GM21529 (cell line): ENCODE results near the gene CAMSAP1.

Experiments used
- ATAC-seq: cut with Tn5 transposase; IDR thresholded peaks from one replicate; pipeline ENCODE4 v1.9.1; 2021; ENCODE audit not compliant: unreplicated experiment

Gene CAMSAP1

DNA sequence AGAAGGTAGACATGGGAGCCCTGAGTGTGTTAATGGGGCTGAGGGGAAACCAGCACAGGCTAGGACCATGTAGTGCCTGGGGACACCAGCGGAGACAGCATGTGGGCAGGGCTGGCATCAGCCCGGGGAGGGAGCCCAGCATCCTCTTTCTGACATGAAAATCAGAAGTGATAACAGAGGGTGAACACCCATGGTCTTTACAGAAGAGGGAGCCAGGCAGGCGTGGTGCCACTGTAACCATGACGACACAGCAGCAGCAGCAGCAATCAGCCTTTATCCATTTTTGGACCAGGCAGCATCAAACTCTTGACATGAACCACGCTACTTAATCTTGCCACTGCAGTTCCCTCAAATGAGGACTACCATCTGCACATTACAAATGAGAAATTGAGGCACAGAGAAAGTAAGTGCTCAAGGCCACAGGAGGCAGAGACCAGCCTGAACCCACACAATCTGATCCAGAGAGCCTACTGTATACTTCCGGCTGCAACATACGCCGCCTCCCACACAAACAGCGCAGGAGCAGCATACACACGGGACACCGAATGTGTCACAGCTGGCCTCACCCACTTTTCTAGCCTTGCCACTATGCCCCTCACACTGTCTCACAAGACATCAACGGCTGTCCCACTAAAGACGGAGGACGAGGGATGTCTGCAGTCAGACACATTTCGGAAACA lies 23.8 kb downstream of the CAMSAP1 start:
- ATAC-seq = no peak

DNA sequence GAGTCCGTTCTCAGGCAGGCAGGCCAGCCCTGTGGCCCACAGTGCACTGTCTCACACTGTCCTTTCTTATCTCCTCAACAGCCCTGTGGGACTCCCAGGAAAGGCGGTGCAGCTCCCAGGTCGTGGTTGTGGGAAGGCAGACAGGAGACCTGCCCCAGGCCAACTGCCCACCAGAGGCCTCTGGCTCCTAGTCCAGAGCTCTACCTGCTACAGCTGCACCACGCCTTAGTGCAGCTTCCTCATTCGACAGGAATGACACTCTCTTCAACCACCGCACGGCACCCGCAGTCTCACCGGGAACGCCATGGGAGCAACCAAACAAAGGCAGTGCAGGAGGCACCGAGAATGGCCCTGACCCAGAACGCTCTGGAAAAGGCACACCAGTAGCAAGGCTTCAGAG lies 25.3 kb downstream of the CAMSAP1 start:
- no peak for ATAC-seq

DNA sequence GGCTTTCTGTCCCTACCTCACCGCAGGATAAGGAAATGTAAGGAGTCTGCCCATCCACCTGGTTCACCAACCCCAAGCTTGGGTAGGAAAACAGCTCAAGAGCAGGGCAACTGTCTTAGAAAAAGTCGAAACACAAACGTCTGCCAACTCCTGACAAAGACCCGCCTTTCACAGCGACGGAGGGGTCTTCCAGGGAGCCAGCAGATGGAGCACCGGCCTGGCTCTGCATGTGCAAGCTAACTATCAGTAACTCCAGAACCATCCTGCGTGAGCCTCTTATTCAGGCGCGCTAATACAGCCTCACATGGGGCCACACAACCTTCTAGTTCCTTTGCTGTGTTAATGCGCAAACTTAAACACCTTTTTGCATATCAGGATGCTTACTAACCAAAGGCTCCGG lies 26.9 kb downstream of the CAMSAP1 start:
- no peak for ATAC-seq

DNA sequence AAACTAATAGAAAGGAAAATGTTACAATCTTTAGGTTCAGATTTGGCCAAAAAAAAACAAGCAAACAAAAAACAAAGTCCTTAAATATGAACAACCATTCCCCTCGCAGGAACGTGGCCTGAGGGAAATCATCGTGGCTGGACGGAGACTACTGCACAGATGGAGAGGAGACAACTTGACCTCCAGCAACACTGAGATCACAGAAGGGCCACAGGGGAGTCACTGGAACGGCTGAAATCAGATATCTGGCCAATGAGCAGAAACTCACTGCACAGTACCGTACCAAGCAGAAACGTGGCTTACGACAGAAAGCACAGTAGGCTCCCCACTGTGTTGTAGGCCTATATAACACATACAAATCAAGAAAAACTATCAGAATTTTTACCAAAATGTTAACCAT lies 27.7 kb downstream of the CAMSAP1 start:
- ATAC-seq = no peak

DNA sequence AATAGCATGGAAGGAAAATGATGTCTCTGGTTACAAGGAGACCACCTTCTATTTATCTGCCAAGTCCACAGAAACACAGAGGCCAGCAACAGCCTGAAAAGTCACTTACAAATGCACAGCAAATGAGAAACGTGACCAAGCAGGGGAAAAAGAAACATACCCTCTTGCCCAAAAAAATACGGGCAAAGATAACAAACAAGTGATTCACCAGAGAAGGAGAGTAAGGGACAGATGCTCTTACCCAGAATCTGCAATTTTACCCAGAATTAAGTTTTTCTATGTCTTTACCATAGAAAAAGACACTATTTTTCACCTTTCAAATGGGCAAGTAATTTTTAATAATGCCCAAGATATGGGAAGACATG lies 28.1 kb downstream of the CAMSAP1 start:
- ATAC-seq = no peak

DNA sequence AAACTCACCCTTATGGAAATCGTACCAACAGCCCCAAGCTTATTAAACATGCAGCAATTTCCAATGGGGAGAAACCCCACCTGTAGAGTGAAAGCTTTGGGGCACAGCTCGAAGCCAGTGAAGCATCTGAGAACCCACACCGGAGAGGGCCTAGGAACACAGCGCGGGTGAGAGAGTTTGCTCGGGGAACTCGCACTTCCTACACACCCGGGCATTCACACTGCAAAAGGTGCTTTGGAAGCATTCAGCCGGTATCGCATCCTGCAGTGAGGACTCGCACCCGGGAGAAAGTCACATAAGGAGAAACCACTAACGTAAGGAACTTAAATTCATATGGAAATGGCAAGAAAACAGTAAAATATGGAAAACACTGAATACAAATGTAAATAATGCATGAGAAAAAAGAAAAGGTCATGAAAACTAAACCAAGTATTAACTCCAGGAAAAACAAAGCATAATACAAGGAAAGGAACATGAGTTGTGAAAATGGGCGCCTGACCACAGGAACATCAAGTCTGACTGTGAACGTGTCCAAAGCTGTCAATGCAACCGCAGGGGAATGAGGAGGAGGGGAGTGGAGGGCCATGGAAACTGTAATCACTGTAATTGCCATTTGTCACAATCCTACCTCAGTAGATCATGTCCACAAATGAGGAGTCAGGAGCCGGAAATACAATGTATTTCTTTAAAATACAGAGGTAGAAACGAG lies 28.7 kb downstream of the CAMSAP1 start:
- no peak for ATAC-seq

DNA sequence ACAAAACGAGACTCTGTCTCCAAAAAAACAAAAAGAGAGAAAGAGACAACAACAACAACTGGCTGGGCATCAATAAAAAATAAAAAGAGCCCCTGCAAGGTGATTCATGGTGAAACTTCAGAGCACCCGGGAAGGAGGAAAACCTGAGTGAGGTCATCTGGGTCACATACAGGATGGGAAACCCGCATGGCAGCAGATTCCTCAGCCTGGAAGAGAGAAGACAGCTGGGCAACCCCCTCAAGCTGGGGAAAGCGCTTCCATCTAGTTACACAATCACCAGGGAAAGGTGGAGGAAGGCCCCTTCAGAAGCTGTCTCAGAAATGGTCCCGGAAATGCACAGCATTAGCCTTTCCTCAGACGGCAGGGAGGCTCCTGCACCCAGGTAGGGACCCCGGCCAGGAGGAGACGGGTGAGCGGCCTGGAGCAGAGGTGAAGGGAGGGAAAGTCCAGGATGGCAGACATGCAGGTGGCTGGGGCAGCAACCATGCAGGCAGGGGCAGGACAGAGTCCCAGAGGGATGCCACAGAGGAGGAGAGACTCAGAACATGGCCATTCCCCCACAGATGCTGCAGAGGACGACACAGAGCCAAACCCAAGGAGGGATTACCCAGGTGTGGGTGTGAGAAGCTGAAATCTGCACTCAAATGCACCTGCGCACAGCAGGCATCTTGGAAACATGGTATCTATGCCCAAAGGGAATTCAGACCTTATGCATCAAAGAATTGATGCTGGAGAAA lies 29.4 kb downstream of the CAMSAP1 start:
- no peak for ATAC-seq

DNA sequence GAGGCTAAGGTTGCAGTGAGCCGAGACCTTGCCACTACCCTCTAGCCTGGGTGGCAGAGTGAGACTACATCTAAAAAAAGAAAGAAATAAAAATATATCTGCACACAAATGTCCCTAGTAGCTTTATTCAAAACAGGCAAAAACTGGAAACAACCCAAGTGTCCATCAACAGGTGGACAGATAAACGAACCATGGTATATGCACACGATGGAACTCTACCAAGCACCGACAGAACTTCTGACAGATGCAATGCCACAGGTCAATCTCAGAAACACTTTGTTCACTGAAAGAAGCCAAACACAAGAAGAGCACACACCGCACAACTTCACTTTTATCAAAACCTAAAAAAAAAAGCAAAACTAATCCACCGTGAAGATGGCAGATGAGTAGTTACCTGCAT lies 30.4 kb downstream of the CAMSAP1 start:
- no peak for ATAC-seq

DNA sequence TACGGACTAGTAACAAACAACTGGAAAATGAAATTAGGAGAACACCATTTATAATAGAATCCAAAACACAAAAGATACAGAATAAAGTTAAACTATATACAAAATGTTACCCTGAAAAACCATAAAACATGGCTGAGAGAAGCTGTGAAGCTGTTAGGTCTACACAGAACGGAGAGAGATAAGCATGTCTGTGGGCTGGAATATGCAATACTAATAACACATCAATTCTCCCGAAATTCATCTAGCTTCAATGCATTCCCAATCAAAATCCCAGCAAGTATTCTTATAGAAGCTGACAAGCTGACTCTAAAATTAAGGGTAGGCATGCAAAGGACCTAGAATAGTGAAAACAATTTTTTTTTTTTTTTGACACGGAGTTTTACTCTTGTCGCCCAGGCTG lies 32.5 kb downstream of the CAMSAP1 start:
- no peak for ATAC-seq

DNA sequence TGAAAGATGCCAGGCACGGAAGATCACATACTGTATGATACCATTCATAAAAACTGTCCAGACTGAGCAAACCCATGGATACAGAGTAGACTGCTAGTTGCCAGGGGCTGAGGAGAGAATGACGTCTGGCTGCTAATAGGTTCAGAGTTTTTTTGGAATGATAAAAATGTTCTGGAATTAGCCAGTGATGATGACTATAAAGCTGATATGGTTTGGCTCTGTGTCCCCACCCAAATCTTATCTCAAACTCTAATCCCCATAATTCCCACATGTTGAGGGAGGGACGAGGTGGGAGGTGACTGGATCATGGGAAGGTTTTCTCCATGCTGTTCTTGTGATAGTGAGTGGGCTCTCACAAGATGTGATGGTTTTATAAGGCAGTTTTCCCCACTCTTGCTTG lies 37.4 kb downstream of the CAMSAP1 start:
- no peak for ATAC-seq

DNA sequence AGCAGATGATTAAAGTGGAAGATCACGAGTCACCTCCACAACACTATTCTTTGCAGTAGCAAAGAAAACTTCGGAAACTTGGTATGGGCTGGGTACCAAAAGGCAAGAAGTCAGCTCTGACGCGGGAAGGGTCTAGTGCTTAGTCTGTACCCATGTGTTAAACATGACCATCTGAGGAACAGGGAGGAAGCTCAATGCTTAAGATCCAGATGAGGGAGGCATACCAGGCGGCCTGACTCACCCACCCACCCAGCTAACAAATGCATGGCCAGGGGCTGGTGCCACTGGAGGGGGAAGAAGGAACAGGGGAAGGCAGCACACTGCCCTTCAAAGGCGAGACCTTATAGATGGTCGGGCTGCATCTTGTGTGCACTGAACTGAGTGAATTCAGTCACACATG lies 41.8 kb downstream of the CAMSAP1 start:
- no peak for ATAC-seq

DNA sequence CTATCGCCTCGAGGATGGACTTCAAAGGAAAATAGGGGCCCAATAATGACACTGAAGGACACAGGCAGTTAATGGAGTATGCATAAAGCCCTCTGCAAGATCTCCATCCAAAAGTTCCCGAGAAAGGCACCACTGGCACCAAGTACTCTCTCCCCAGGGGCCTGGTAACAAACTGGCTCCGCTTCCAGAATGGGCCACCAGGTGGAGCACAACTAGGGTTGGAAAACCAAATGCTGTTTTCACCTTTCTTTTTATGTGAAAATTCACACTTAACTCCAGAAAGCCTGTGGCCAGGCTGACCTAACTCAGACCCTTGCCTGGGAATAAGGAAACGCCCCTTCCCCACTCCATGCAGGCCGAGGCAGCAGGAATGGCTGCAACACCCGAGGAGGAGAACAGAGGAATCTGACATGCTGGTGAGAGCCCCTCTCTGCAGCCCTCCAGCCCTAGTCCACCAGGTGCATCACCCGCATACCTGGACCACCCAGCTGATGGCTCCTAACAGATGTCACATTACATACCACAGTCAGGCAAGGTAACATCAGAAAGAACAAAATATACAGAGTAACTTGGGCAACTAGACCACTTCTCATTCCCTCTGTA lies 42.8 kb downstream of the CAMSAP1 start:
- no peak for ATAC-seq

DNA sequence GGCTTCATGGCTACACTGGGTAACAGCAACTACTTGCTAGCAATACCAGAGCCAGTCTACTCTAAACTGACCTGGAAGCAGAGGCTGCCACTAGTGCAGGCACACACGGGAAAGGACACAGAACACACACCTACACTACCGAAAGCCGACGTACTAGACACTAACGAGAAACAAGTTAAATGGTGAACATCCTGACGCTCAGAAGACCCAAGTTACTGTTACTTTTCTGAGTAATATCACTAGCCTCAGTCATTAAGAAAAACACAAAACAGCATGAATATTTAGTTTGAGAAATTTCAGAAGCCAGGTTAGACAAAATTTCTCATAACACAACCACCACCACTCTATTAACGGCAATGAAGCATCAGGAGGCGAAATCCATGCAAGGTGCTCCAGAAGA lies 44.5 kb downstream of the CAMSAP1 start:
- ATAC-seq = no peak

DNA sequence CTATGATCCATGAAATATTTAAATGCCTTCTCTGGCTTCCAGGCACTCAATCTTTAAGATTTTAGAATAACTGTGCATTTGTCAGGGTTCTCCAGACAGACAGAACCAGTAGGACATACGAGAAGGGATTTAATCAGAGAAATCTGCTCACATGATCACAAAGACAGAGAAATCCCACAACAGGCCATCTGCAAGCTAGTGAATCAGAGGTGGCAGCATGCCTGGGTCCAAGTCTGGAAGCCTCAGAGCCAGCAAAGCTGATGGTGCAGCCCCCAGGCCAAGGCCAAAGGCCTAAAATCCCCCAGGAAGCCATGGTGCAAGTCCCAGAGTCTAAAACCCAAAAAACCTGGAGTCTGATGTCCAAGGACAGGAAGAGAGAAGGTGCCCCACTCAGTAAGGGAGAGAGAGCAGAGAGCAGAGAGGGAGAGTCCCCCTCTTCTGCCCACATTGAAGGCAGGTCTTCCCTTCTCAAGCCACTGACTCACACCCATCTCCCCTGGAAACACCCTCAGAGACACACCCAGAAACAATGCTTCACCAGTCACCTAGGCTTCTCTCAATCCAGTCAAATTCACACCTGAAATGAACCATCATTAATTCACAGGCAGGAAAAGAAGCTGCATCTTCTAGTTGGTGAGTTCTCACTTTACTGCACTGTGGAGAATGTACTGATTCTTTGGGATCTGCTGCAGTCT lies 48.7 kb downstream of the CAMSAP1 start:
- no peak for ATAC-seq

DNA sequence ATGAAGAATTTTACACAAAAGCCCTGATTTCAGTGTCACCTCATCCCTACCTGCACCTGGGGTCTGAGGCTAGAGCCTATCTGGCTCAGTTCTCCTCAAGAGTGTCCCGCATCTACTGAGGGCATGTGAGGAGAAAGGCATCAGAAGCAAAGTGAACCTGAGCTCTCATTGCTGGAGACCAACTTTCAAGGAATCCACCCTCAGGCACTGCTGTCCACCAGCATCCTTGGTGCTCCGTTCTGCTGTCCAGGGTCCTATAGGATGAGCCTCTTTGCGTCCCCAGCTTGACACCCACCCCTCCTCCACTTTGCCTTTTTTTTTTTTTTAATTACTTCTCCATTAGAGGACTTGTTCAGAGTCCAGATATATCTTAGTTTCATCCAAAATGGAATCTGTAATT lies 49.5 kb downstream of the CAMSAP1 start:
- ATAC-seq = no peak

DNA sequence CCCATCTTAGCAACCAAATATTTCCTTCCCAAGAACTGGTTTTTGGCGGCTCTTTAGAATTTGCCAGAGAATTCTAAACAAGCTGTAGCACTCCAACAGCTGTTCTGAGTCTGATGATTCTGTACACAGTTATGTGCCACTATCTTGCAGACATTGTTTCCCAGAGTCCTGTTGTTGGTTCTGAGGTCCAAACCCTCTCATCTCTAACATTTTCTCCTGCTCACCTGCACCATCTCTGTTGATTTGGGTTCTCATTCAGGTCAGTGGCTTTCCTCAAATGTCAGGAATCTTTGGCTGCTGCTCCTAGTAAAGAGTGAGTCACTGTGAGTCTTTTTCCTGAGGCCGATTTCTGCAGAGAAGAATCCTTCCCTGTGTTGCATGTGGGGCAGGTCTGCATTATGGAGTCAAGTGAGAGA lies 50.0 kb downstream of the CAMSAP1 start:
- no peak for ATAC-seq

DNA sequence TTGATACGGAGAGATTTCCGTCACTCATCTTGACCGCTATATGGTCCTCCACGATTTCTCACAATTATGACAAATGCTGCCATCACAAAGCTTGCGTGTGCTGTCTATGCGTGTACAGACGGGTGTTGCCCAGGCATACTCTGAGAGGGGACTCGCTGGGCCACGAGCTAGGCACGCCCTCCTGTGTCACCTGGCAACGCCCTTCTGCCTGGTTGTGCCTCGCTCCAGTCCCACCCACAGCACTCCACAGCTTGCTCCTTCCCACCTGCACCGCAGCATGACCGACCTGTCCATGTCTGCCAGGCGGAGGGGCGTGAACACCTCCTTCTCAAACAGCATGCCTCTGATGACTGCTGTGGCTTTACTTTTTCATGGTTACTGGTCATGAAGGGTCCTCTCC lies 55.6 kb downstream of the CAMSAP1 start:
- no peak for ATAC-seq

DNA sequence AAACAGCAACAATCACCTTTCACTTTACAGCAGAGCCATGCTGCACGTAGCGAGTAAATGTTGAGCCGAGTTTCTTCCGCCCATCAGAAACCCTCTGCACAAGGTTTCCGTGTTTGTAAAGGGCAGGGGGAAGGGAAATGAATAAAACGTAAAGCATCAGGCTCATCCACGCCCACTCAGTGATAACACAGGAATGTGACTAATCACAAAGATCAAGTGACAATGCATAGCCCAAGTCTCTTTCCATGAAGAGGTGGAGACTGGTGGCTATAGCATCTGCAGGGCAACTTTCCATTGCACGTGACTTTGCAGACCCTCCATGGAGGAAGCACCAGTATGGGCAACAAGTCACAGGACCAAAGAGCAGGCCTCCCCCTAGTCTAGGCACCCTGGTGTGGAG lies 56.6 kb downstream of the CAMSAP1 start:
- no peak for ATAC-seq

DNA sequence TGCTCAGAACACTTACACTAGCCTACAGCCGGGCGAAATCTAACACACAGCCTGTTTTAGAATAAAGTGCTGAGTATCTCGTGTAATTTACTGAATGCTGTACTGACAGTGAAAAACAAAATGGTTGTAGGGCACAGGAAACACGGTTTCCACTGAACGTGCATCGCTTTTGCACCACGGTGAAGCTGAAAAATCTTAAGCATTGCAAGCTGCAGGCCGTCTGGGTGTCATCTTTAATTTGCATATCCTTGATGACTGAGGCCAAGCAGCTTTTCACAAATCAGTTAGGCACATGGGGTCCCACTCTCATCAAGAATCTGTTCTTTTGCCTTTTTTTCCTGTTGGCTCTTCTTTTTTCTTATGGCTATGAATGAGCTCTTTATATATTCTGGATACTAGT lies 58.2 kb downstream of the CAMSAP1 start:
- no peak for ATAC-seq

DNA sequence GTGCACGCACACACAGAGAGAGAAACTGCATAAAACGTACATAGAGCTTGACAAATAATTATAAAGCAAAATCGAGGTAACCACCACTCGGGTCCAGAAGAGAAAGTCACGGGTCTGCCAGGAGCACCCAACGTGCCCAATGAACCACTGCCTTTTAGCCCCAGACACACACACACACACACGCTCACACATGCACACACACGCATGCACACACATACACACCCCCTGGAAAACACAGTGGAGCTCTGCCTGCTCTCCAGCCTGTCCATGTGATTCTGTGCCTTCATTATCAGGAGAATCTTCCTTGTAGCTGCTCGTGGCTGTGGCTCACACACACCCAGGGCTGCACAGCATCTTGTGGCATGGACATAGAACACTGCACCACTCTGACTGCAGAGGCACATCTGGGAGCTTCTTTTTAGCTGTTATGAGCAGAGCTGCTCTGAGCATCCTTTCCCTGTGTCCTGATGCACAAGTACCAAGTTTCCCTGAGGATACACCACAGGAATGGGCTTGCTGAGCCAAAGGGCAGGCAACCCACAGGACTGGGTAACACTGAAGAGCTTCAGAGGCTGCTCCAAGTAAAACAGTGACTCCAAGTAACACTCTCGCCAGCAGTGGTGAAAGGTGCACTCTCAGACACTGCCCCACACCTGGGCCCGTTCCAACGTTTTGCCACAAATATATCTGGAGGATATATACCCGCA lies 58.9 kb downstream of the CAMSAP1 start:
- ATAC-seq = no peak

DNA sequence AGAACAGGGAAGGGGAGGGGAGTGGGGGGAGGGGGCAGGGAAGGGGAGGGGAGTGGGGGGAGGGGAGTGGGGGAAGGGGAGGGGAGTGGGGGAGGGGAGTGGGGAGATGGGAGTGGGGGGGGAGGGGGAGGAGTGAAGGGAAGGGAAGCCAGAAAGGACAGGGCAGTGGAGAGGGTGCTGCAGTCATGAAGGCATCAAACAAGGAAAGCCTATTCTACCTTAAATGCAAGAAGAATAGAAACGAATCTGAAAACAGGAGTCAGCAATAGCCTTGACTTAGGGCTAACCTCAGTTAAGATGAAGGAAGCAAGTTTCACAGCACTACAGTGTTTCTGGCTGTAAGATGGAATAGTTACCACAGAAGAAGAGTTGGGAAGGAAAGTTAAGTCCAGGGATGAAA lies 59.5 kb downstream of the CAMSAP1 start:
- no peak for ATAC-seq
